CD4-positive, alpha-beta T cell treated with Interleukin-4 for 1 hour (primary cell): ENCODE results near the gene MEGF6.

Experiments
- DNase-seq, 2 donors: peaks; one replicate each; pipeline ENCODE4 v3.0.0-alpha.2; 2020 to 2022

Gene MEGF6

GRCh38 chr1:3552751-3553150, 58.6 kb downstream of the MEGF6 start:
- DNase-seq = no peak

GRCh38 chr1:3552176-3552575, 59.1 kb downstream of the MEGF6 start:
- DNase-seq = no peak

- no peak for DNase-seq
Observed at GRCh38 chr1:3551711-3552110, 59.6 kb downstream of the MEGF6 start.

- no peak for DNase-seq
Observed at GRCh38 chr1:3551290-3551678, 60.0 kb downstream of the MEGF6 start.

- no peak for DNase-seq
Observed at GRCh38 chr1:3550511-3551289, 60.6 kb downstream of the MEGF6 start.

GRCh38 chr1:3548895-3549294, 62.4 kb downstream of the MEGF6 start:
- DNase-seq = no peak

GRCh38 chr1:3548156-3548893, 63.0 kb downstream of the MEGF6 start:
- no peak for DNase-seq

GRCh38 chr1:3547055-3548005, 64.0 kb downstream of the MEGF6 start:
- no peak for DNase-seq

GRCh38 chr1:3546048-3546384, 65.3 kb downstream of the MEGF6 start:
- DNase-seq = no peak

- no peak for DNase-seq
Observed at GRCh38 chr1:3545363-3546047, 65.8 kb downstream of the MEGF6 start.

- DNase-seq = no peak
Observed at GRCh38 chr1:3544040-3544977, 67.0 kb downstream of the MEGF6 start.

- no peak for DNase-seq
Observed at GRCh38 chr1:3543076-3544039, 68.0 kb downstream of the MEGF6 start.

GRCh38 chr1:3542676-3543075, 68.6 kb downstream of the MEGF6 start:
- no peak for DNase-seq

- DNase-seq = no peak
Observed at GRCh38 chr1:3541936-3542335, 69.4 kb downstream of the MEGF6 start.

- DNase-seq = no peak
Observed at GRCh38 chr1:3541465-3541864, 69.8 kb downstream of the MEGF6 start.

GRCh38 chr1:3540876-3541275, 70.4 kb downstream of the MEGF6 start:
- DNase-seq = no peak

GRCh38 chr1:3539707-3540425, 71.4 kb downstream of the MEGF6 start:
- no peak for DNase-seq

GRCh38 chr1:3537359-3537758, 73.9 kb downstream of the MEGF6 start:
- DNase-seq = no peak

- no peak for DNase-seq
Observed at GRCh38 chr1:3536420-3537195, 74.7 kb downstream of the MEGF6 start.
